GM12878 (cell line): ENCODE data around the gene PRAMEF27.
"Not testable (repeated sequence)": the region's sequence is repeated elsewhere in the genome, so short reads cannot be mapped to it uniquely, and the experiment has no call there.

ENCODE experiments used
- CBX5 ChIP-seq: sonication (generic); IDR thresholded peaks from 2 replicates; pipeline ENCODE4 v1.6.1; 2016; ENCODE audit warnings: low read depth, moderate library complexity, mild to moderate bottlenecking, inconsistent platforms
- EGR1 ChIP-seq, 2 experiments: IDR thresholded peaks; 1 replicate in 1 of 2; 2 replicates in 1 of 2; pipeline ENCODE4 v1.6.1; 2011 to 2012; ENCODE audit warnings: low read depth in 2 of 2, low read length in 2 of 2, borderline replicate concordance in 1 of 2, mild to moderate bottlenecking in 1 of 2, moderate library complexity in 1 of 2
- EZH2 ChIP-seq: IDR thresholded peaks from 2 replicates; pipeline ENCODE4 v1.6.1; 2012; ENCODE audit warnings: low read depth, mild to moderate bottlenecking, control low read depth, inconsistent platforms, low read length, borderline replicate concordance; ENCODE audit not compliant: control insufficient read depth
- FOXM1 ChIP-seq: IDR thresholded peaks from 2 replicates; pipeline ENCODE4 v1.6.1; 2012; ENCODE audit warnings: low read depth, mild to moderate bottlenecking, inconsistent platforms, low read length, moderate library complexity
- POLR2A ChIP-seq: IDR thresholded peaks from 2 replicates; pipeline ENCODE4 v1.6.1; 2011; ENCODE audit warnings: low read depth, mild to moderate bottlenecking, low read length
- TAF1 ChIP-seq: IDR thresholded peaks from 2 replicates; pipeline ENCODE4 v1.6.1; 2011; ENCODE audit warnings: mild to moderate bottlenecking, low read depth, low read length, borderline replicate concordance
- TARDBP ChIP-seq: IDR thresholded peaks from 2 replicates; pipeline ENCODE4 v1.6.1; 2016; ENCODE audit warnings: borderline replicate concordance
- YY1 ChIP-seq: IDR thresholded peaks from 2 replicates; pipeline ENCODE4 v1.6.1; 2011; ENCODE audit warnings: low read depth, mild to moderate bottlenecking, low read length
- ZNF274 ChIP-seq: IDR thresholded peaks from one replicate; pipeline ENCODE4 v1.8.0; 2011; ENCODE audit not compliant: insufficient read length, insufficient read depth
- TF ChIP-seq, protein P1 (sequence below), 3 experiments: IDR thresholded peaks in 2 of 3; conservative IDR thresholded peaks in 1 of 3; 2 replicates each; pipeline ENCODE4 v1.5.1; 2011; ENCODE audit warnings: low read depth in 3 of 3, low read length in 3 of 3, mild to moderate bottlenecking in 3 of 3, control low read depth in 2 of 3, moderate library complexity in 2 of 3, inconsistent platforms in 1 of 3, mixed read lengths in 1 of 3; ENCODE audit not compliant: control insufficient read depth in 2 of 3, insufficient read depth in 1 of 3; ENCODE audit errors: extremely low read depth in 1 of 3

DNA sequence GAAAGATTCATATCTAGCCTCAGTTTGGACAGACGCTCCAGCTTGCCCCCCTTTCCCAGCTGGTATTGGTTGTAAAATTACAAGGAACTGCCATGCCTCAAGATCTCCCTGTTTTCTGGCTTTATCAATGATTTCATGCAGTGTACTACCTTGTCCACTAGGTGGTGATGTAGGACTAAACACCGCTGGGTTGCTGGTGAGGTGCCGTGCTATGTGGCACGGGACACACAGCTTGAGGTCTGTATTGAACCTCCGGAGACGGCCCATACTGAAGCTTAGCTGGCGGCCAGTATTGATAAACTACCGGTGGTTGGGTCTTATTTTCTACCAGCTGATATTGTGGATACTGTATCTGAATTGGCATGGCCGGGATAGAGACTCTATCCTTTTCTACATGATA, 36.5 kb downstream of the PRAMEF27 start:
- not testable (repeated sequence) for TF ChIP-seq YY1; TARDBP; POLR2A; CBX5; ZNF274; EGR1 (IDR thresholded peaks at IDR 0.05; ENCODE audit: borderline replicate concordance in 1 of 2, low read depth in 2 of 2, low read length in 2 of 2); EZH2; TAF1; FOXM1
- TF ChIP-seq, protein P1, sequence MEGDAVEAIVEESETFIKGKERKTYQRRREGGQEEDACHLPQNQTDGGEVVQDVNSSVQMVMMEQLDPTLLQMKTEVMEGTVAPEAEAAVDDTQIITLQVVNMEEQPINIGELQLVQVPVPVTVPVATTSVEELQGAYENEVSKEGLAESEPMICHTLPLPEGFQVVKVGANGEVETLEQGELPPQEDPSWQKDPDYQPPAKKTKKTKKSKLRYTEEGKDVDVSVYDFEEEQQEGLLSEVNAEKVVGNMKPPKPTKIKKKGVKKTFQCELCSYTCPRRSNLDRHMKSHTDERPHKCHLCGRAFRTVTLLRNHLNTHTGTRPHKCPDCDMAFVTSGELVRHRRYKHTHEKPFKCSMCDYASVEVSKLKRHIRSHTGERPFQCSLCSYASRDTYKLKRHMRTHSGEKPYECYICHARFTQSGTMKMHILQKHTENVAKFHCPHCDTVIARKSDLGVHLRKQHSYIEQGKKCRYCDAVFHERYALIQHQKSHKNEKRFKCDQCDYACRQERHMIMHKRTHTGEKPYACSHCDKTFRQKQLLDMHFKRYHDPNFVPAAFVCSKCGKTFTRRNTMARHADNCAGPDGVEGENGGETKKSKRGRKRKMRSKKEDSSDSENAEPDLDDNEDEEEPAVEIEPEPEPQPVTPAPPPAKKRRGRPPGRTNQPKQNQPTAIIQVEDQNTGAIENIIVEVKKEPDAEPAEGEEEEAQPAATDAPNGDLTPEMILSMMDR (IDR thresholded peaks at IDR 0.05 in 2 of 3, conservative IDR thresholded peaks at IDR 0.05 in 1 of 3; ENCODE audit: control insufficient read depth in 2 of 3, extremely low read depth in 1 of 3, insufficient read depth in 1 of 3, low read depth in 3 of 3, low read length in 3 of 3) = not testable (repeated sequence)
